AG04450 (cell line): ENCODE data around the gene EEF1A1. TPM values are rescaled to one million over a fixed set of nuclear protein-coding genes. Genes with fewer than 3 reads are reported as not detected.
"Not testable (repeated sequence)": the region's sequence is repeated elsewhere in the genome, so short reads cannot be mapped to it uniquely, and the experiment has no call there.

Experiments used
- CTCF ChIA-PET: fragments of 300-600, 350-600 bp; formaldehyde crosslinking; extraction: SDS; loops from one replicate; lab custom pipeline; 2022; ENCODE audit warnings: antibody characterized with exemption, inconsistent platforms; lab: Charles Lee
- POLR2A ChIA-PET: fragments of 350-600 bp; formaldehyde crosslinking; extraction: SDS; loops from one replicate; lab custom pipeline; 2021; ENCODE audit warnings: antibody characterized with exemption, inconsistent platforms; lab: Yijun Ruan, JAX
- DNase-seq: peaks from one replicate; pipeline ENCODE4 v3.0.0-alpha.2; 2011; ENCODE audit warnings: low read depth, low spot score
- H3K27ac ChIP-seq: one replicate; pipeline ENCODE4 v1.5.1; 2012; ENCODE audit warnings: low read depth, low read length, control low read depth
- H3K27me3 ChIP-seq: one replicate; pipeline ENCODE4 v1.6.0; 2012; ENCODE audit warnings: low read length; ENCODE audit not compliant: control insufficient read depth, insufficient read depth
- H3K4me3 ChIP-seq: 2 replicates; pipeline ENCODE4 v1.5.1; 2011; ENCODE audit warnings: mild to moderate bottlenecking, low read depth, low read length, control low read depth
- H3K9me3 ChIP-seq: 2 replicates; pipeline ENCODE4 v1.5.1; 2012; ENCODE audit warnings: low read length; ENCODE audit not compliant: control insufficient read depth, insufficient read depth
- polyA plus RNA-seq: library from polyadenylated mRNA; depleted of rRNA; stranded (reverse); fragments of >200 nt; gene quantifications from 2 replicates; pipeline ENCODE4 v1.2.3, GENCODE V29; 2011
- TF ChIP-seq, protein P1 (sequence below): IDR thresholded peaks from 2 replicates; pipeline ENCODE4 v1.5.1; 2011; ENCODE audit warnings: low read depth, low read length, control low read depth, inconsistent platforms

The EEF1A1 gene
- polyA plus RNA-seq, 1 experiment = 25,115 TPM

DNA sequence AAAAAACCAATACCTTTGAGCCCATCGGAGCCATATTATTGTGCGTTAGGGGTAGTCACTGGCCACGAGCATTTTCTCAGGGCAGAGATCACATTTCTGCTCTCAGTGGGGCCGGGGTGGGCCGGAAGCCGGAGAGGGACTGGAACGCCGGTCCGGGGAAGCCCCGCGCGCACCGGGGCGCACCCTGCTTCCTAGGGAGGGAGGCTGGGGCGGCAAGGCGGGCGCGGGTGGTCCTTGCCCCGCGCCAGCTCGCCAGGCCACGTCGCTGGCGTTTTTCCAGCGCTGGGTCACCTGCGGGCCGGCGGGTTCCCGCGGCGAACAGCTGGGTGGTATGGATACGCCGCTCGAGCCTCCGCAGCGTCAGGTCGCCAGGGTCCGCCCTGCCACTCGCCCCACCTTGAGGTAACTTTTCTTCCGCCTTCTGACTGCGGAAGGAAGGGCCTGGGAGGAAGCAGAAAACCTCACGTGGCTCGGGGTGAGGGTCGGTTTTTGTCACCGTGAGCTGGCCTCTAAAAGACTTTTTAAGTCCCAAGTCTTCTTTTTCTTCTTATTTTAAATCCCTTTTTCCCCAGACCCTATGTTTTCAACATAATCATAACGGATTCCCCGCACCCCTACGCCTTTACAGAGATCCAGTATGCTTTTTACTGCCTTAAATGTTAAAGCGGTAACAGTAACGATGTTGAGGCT lies 2.7 kb upstream of the EEF1A1 start:
- ChIA-PET POLR2A (interaction anchor here (0.6 to 2.0 kb wide), 2 partner anchors 43 to 56 kb away, joined by 3 to 10 read pairs; no protein-coding TSS in a partner anchor), CTCF (interaction anchor here (0.5 to 1.1 kb wide), 4 partner anchors 9 to 210 kb away, joined by 3 to 6 read pairs (median 3); no protein-coding TSS in a partner anchor)
- Histone ChIP-seq H3K27ac (peak overlapping the region; percentile 61), H3K27me3 (no peaks in the 10 kb centered on the region), H3K4me3 (peak overlapping the region; percentile 53), H3K9me3 (peaks cover 3% of the 10 kb centered on the region; the same call in 1 of the 2 replicates)
- TF ChIP-seq, protein P1, sequence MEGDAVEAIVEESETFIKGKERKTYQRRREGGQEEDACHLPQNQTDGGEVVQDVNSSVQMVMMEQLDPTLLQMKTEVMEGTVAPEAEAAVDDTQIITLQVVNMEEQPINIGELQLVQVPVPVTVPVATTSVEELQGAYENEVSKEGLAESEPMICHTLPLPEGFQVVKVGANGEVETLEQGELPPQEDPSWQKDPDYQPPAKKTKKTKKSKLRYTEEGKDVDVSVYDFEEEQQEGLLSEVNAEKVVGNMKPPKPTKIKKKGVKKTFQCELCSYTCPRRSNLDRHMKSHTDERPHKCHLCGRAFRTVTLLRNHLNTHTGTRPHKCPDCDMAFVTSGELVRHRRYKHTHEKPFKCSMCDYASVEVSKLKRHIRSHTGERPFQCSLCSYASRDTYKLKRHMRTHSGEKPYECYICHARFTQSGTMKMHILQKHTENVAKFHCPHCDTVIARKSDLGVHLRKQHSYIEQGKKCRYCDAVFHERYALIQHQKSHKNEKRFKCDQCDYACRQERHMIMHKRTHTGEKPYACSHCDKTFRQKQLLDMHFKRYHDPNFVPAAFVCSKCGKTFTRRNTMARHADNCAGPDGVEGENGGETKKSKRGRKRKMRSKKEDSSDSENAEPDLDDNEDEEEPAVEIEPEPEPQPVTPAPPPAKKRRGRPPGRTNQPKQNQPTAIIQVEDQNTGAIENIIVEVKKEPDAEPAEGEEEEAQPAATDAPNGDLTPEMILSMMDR = no peak
- DNase-seq = no peak

DNA sequence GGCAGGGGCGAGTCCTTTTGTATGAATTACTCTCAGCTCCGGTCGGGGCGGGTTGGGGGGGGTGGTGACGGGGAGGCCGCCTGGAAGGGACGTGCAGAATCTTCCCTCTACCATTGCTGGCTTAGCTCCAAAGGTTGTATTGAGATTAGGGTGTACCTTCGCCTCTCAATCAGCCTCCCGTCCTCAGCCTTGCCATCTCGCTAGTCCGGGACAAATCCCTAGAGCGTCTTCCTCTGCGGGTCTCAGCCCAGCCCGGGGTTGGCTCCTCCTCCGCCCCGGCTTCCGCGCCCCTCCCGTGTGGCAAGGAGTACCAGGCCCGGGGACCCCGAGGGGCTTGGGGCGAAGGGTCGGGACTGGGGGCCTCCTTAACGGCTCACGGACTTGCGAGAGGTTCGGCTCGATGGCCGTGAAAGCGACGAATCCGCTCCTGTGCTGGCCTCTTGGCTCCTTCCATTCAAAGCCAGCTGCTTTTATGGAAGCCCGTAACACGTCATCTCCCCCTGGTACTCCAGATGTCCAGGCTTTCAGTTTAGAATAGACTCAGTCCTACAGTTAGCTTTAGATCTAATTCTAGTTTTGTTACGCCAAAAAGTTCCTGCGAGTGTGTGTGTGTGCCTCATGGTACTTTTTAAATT lies 636 bp upstream of the EEF1A1 start:
- DNase-seq = peak; percentile 64
- TF ChIP-seq, protein P1 = no peak
- peaks cover 3% of the 10 kb centered on the region; the same call in 1 of the 2 replicates for H3K9me3 ChIP-seq
- CTCF ChIA-PET = interaction anchor here (0.7 to 2.4 kb wide), 6 partner anchors 8 to 212 kb away, joined by 3 to 16 read pairs (median 3); no protein-coding TSS in a partner anchor
- POLR2A ChIA-PET = interaction anchor here (0.7 to 3.8 kb wide), 16 partner anchors 9 to 132 kb away, joined by 3 to 142 read pairs (median 6); partner anchors contain the start of genes MTO1 and SLC17A5
- H3K27ac ChIP-seq = peak overlapping the region; percentile 100
- no peaks in the 10 kb centered on the region for H3K27me3 ChIP-seq
- H3K4me3 ChIP-seq = peak overlapping the region; percentile 99

DNA sequence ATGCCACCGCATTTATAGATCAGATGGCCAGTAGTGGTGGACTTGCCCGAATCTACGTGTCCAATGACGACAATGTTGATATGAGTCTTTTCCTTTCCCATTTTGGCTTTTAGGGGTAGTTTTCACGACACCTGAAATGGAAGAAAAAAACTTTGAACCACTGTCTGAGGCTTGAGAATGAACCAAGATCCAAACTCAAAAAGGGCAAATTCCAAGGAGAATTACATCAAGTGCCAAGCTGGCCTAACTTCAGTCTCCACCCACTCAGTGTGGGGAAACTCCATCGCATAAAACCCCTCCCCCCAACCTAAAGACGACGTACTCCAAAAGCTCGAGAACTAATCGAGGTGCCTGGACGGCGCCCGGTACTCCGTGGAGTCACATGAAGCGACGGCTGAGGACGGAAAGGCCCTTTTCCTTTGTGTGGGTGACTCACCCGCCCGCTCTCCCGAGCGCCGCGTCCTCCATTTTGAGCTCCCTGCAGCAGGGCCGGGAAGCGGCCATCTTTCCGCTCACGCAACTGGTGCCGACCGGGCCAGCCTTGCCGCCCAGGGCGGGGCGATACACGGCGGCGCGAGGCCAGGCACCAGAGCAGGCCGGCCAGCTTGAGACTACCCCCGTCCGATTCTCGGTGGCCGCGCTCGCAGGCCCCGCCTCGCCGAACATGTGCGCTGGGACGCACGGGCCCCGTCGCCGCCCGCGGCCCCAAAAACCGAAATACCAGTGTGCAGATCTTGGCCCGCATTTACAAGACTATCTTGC lies 725 bp downstream of the EEF1A1 start:
- no peak for DNase-seq
- Histone ChIP-seq H3K27me3 (no peaks in the 10 kb centered on the region), H3K27ac (peak overlapping the region; percentile 97), H3K9me3 (peaks cover 3% of the 10 kb centered on the region; the same call in 1 of the 2 replicates), H3K4me3 (peak overlapping the region; percentile 99)
- POLR2A ChIA-PET = interaction anchor here (0.6 to 3.8 kb wide), 26 partner anchors 10 to 1723 kb away, joined by 3 to 142 read pairs (median 4); partner anchors contain the start of genes COL12A1, COX7A2 and SLC17A5
- CTCF ChIA-PET = interaction anchor here (0.7 to 2.4 kb wide), 2 partner anchors 91 to 112 kb away, joined by 3 to 16 read pairs; no protein-coding TSS in a partner anchor
- TF ChIP-seq, protein P1 = no peak

DNA sequence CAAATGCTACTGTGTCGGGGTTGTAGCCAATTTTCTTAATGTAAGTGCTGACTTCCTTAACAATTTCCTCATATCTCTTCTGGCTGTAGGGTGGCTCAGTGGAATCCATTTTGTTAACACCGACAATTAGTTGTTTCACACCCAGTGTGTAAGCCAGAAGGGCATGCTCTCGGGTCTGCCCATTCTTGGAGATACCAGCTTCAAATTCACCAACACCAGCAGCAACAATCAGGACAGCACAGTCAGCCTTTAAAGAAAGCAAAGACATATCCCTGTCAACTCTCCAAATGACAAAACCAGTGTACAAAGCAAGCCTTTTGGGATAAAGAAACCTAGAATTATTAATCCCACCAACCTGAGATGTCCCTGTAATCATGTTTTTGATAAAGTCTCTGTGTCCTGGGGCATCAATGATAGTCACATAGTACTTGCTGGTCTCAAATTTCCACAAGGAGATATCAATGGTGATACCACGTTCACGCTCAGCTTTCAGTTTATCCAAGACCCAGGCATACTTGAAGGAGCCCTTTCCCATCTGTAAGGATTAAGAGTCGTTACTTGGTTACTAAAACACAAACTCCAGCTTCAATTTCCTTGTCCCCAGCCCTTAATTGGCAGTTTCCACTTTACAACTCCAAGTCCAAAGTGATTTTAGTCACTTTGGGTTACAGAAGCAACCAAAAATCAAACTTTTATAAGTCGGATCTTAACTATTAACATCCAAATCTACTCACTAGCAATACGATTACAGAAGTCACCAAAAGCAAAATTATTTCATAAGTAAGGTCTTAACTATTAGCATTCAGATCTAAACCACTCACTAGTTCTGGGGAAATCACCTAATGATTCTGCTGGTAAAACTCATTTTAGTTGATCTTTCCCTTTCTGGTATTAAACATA lies 1.6 kb downstream of the EEF1A1 start:
- peak overlapping the region; percentile 41 for H3K27ac ChIP-seq
- peak overlapping the region; percentile 99 for H3K4me3 ChIP-seq
- DNase-seq, H3K27me3 ChIP-seq, H3K9me3 ChIP-seq, CTCF ChIA-PET: not testable (repeated sequence)
- POLR2A ChIA-PET = interaction anchor here (0.9 to 3.8 kb wide), 11 partner anchors 9 to 1687 kb away, joined by 3 to 142 read pairs (median 11); partner anchors contain the start of genes COL12A1 and SLC17A5

DNA sequence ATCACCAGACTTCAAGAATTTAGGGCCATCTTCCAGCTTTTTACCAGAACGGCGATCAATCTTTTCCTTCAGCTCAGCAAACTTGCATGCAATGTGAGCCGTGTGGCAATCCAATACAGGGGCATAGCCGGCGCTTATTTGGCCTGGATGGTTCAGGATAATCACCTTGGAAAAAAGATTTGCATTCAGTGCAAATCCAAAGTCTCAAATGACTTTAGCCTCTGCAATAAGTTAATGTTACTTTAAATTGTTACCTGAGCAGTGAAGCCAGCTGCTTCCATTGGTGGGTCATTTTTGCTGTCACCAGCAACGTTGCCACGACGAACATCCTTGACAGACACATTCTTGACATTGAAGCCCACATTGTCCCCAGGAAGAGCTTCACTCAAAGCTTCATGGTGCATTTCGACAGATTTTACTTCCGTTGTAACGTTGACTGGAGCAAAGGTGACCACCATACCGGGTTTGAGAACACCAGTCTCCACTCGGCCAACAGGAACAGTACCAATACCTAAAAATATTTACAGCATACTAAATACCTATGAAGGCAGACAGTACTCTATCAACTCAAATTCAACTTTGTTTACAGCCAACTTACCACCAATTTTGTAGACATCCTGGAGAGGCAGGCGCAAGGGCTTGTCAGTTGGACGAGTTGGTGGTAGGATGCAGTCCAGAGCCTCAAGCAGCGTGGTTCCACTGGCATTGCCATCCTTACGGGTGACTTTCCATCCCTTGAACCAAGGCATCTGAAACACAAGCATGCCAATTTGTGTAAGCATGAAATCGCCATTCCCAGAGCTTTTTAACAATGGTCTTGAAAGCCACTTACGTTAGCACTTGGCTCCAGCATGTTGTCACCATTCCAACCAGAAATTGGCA lies 2.5 kb downstream of the EEF1A1 start:
- H3K4me3 ChIP-seq = peak overlapping the region; percentile 70
- CTCF ChIA-PET, H3K9me3 ChIP-seq, DNase-seq, H3K27ac ChIP-seq, H3K27me3 ChIP-seq: not testable (repeated sequence)
- POLR2A ChIA-PET = interaction anchor here (0.7 to 3.8 kb wide), 3 partner anchors 62 to 82 kb away, joined by 5 to 41 read pairs (median 13); no protein-coding TSS in a partner anchor
